ENCODE results near the gene HUWE1.

The HUWE1 gene

GRCh38 chrX:53682885-53683555 lies 3.5 kb downstream of the HUWE1 start:
- Histone ChIP-seq H3K27me3 (ENCODE audit: low read depth, low read length) (no peaks in the 10 kb centered on the region), H3K9ac (ENCODE audit: low read length) (peak overlapping the region; percentile 97), H3K4me1 (ENCODE audit: low read length) (peaks cover 8% of the 10 kb centered on the region), H3K27ac (ENCODE audit: low read length) (peak overlapping the region; percentile 84), H3K9me3 (ENCODE audit: insufficient read depth, low read length) (no peaks in the 10 kb centered on the region), H3K79me2 (ENCODE audit: low read length) (peaks cover 76% of the 10 kb centered on the region), H3K4me3 (ENCODE audit: low read length) (peak overlapping the region; percentile 88), H3K4me2 (ENCODE audit: low read length) (peak overlapping the region; percentile 94), H2AFZ (ENCODE audit: low read depth, low read length) (no peak overlapping the region), H4K20me1 (ENCODE audit: insufficient read depth, low read length) (peaks cover 37% of the 10 kb centered on the region), H3K36me3 (replicated peaks; ENCODE audit: low read depth, low read length) (peaks cover 36% of the 10 kb centered on the region)
- TF ChIP-seq EZH2phosphoT487 (IDR thresholded peaks at IDR 0.05; ENCODE audit: low read depth) (no peak), CTCF (IDR thresholded peaks at IDR 0.05; ENCODE audit: low read depth, low read length) (no peak)

DNA sequence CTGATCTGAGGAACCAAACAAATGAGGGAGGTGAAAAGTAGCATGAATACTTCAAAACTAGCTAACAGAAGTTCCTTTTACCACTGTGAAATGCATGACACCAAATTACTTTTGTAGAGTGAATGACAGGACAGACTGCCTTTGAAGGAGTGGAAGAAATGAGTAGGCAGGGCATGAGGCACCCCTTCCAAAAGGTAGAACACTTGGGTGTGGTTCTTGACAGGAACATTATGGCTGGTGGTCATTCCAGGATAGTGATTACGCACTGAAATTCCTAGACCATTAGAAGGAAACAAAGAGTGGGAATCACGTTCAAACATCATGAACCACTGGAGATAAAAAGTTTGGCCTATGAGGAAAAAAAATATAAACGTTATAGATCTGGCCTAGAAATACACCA lies 4.9 kb downstream of the HUWE1 start:
- Histone ChIP-seq H3K27ac (ENCODE audit: low read length) (no peak overlapping the region), H3K4me2 (ENCODE audit: low read length) (peak overlapping the region; percentile 94; the same call in 1 of the 2 replicates), H3K27me3 (ENCODE audit: low read depth, low read length) (no peaks in the 10 kb centered on the region), H3K4me1 (ENCODE audit: low read length) (peaks cover 8% of the 10 kb centered on the region), H3K36me3 (replicated peaks; ENCODE audit: low read depth, low read length) (peaks cover 46% of the 10 kb centered on the region), H3K4me3 (ENCODE audit: low read length) (no peak overlapping the region), H3K9me3 (ENCODE audit: insufficient read depth, low read length) (no peaks in the 10 kb centered on the region), H3K9ac (ENCODE audit: low read length) (no peak overlapping the region), H2AFZ (ENCODE audit: low read depth, low read length) (no peak overlapping the region), H4K20me1 (ENCODE audit: insufficient read depth, low read length) (peaks cover 49% of the 10 kb centered on the region), H3K79me2 (ENCODE audit: low read length) (peaks cover 90% of the 10 kb centered on the region)
- TF ChIP-seq CTCF (IDR thresholded peaks at IDR 0.05; ENCODE audit: low read depth, low read length) = no peak

GRCh38 chrX:53678667-53679066 lies 7.9 kb downstream of the HUWE1 start:
- H3K9me3 ChIP-seq (ENCODE audit: insufficient read depth, low read length) = no peaks in the 10 kb centered on the region
- H3K9ac ChIP-seq (ENCODE audit: low read length) = no peak overlapping the region
- no peak overlapping the region for H3K4me3 ChIP-seq (ENCODE audit: low read length)
- H3K79me2 ChIP-seq (ENCODE audit: low read length) = peaks cover 100% of the 10 kb centered on the region
- H2AFZ ChIP-seq (ENCODE audit: low read depth, low read length) = no peak overlapping the region
- TF ChIP-seq EZH2phosphoT487 (IDR thresholded peaks at IDR 0.05; ENCODE audit: low read depth) = no peak
- TF ChIP-seq CTCF (IDR thresholded peaks at IDR 0.05; ENCODE audit: low read depth, low read length) = peak; percentile 23; the same call in 1 of the 2 replicates
- peaks cover 71% of the 10 kb centered on the region for H4K20me1 ChIP-seq (ENCODE audit: insufficient read depth, low read length)
- H3K4me1 ChIP-seq (ENCODE audit: low read length) = peaks cover 8% of the 10 kb centered on the region
- H3K36me3 ChIP-seq (replicated peaks; ENCODE audit: low read depth, low read length) = peaks cover 67% of the 10 kb centered on the region
- H3K4me2 ChIP-seq (ENCODE audit: low read length) = no peak overlapping the region
- no peak overlapping the region for H3K27ac ChIP-seq (ENCODE audit: low read length)
- no peaks in the 10 kb centered on the region for H3K27me3 ChIP-seq (ENCODE audit: low read depth, low read length)

- H4K20me1 ChIP-seq (ENCODE audit: insufficient read depth, low read length) = peaks cover 62% of the 10 kb centered on the region
- H3K27me3 ChIP-seq (ENCODE audit: low read depth, low read length) = no peaks in the 10 kb centered on the region
- no peak overlapping the region for H2AFZ ChIP-seq (ENCODE audit: low read depth, low read length)
- TF ChIP-seq EZH2phosphoT487 (IDR thresholded peaks at IDR 0.05; ENCODE audit: low read depth) = no peak
- no peak for TF ChIP-seq CTCF (IDR thresholded peaks at IDR 0.05; ENCODE audit: low read depth, low read length)
- H3K9ac ChIP-seq (ENCODE audit: low read length) = no peak overlapping the region
- peaks cover 66% of the 10 kb centered on the region for H3K36me3 ChIP-seq (replicated peaks; ENCODE audit: low read depth, low read length)
- H3K4me3 ChIP-seq (ENCODE audit: low read length) = no peak overlapping the region
- H3K27ac ChIP-seq (ENCODE audit: low read length) = no peak overlapping the region
- H3K4me2 ChIP-seq (ENCODE audit: low read length) = no peak overlapping the region
- H3K4me1 ChIP-seq (ENCODE audit: low read length) = peaks cover 4% of the 10 kb centered on the region
- H3K79me2 ChIP-seq (ENCODE audit: low read length) = peaks cover 100% of the 10 kb centered on the region
- H3K9me3 ChIP-seq (ENCODE audit: insufficient read depth, low read length) = no peaks in the 10 kb centered on the region
Observed at GRCh38 chrX:53677286-53677685, 9.2 kb downstream of the HUWE1 start.

Measured in OCI-LY3 (cell line).